Keratinocyte (primary cell): ENCODE data around the gene CCDC9. TPM values are rescaled to one million over a fixed set of nuclear protein-coding genes. Genes with fewer than 3 reads are reported as not detected.

Experiments
- DNase-seq: peaks from one replicate; pipeline ENCODE4 v3.0.0-alpha.2; 2011; ENCODE audit warnings: low read depth, missing footprints, low spot score
- FAIRE-seq: peaks from 2 replicates; lab custom pipeline; 2011; peaks lifted over from hg19 to GRCh38; lab: Jason Lieb, UNC
- H2AFZ ChIP-seq: 2 replicates; pipeline ENCODE4 v1.6.0; 2012; ENCODE audit warnings: low read length, control low read depth, inconsistent platforms; ENCODE audit not compliant: control insufficient read depth
- H3K27ac ChIP-seq: 2 replicates; pipeline ENCODE4 v1.5.1; 2011; ENCODE audit warnings: low read length; ENCODE audit not compliant: control insufficient read depth, insufficient read depth
- H3K27me3 ChIP-seq: 3 replicates; pipeline ENCODE4 v1.6.0; 2011; ENCODE audit warnings: low read length; ENCODE audit not compliant: control insufficient read depth, insufficient read depth; ENCODE audit errors: extremely low read depth
- H3K36me3 ChIP-seq, 2 experiments: 2 replicates in 1 of 2; 3 replicates in 1 of 2; pipeline ENCODE4 v1.5.1; 2011; ENCODE audit warnings: low read length in 2 of 2, mild to moderate bottlenecking in 1 of 2; ENCODE audit not compliant: control insufficient read depth in 2 of 2, insufficient read depth in 2 of 2; ENCODE audit errors: extremely low read depth in 1 of 2
- H3K4me1 ChIP-seq: 3 replicates; pipeline ENCODE4 v1.5.1; 2011; ENCODE audit warnings: low read length; ENCODE audit not compliant: control insufficient read depth, insufficient read depth; ENCODE audit errors: extremely low read depth
- H3K4me2 ChIP-seq: 3 replicates; pipeline ENCODE4 v1.6.0; 2011; ENCODE audit warnings: low read depth, low read length; ENCODE audit not compliant: control insufficient read depth, insufficient read depth; ENCODE audit errors: extremely low read depth
- H3K4me3 ChIP-seq, 3 experiments: fragments of 200-600 bp in 1 of 3; sonication (generic) in 1 of 3; 2 replicates in 2 of 3; 3 replicates in 1 of 3; pipeline ENCODE4 v1.5.1; 2011 to 2016; ENCODE audit warnings: low read length in 3 of 3, mild to moderate bottlenecking in 3 of 3, control low read depth in 2 of 3, inconsistent platforms in 1 of 3, low read depth in 1 of 3, mixed read lengths in 1 of 3, mixed run types in 1 of 3, moderate library complexity in 1 of 3; ENCODE audit not compliant: control insufficient read depth in 2 of 3, insufficient read depth in 2 of 3; ENCODE audit errors: extremely low read depth in 1 of 3
- H3K79me2 ChIP-seq: 2 replicates; pipeline ENCODE4 v1.6.0; 2012; ENCODE audit warnings: low read length; ENCODE audit not compliant: control insufficient read depth, insufficient read depth
- H3K9ac ChIP-seq: 3 replicates; pipeline ENCODE4 v1.6.0; 2011; ENCODE audit warnings: low read length; ENCODE audit not compliant: control insufficient read depth, insufficient read depth; ENCODE audit errors: extremely low read depth
- H3K9me1 ChIP-seq: 3 replicates; pipeline ENCODE4 v1.6.0; 2011; ENCODE audit warnings: low read length; ENCODE audit not compliant: control insufficient read depth, insufficient read depth; ENCODE audit errors: extremely low read depth
- H3K9me3 ChIP-seq: 2 replicates; pipeline ENCODE4 v1.5.1; 2012; ENCODE audit warnings: low read depth, low read length; ENCODE audit not compliant: control insufficient read depth
- H4K20me1 ChIP-seq: 3 replicates; pipeline ENCODE4 v1.6.0; 2011; ENCODE audit warnings: low read length; ENCODE audit not compliant: control insufficient read depth, insufficient read depth; ENCODE audit errors: extremely low read depth
- EZH2 ChIP-seq: IDR thresholded peaks from one replicate; pipeline ENCODE4 v1.6.1; 2012; ENCODE audit warnings: inconsistent platforms, mild to moderate bottlenecking, low read length, moderate library complexity
- dilution Hi-C: fragments of 300-500 bp; cut with MboI; formaldehyde crosslinking; loops from one replicate; pipeline ENCODE4 v1.7.0; 2020; ENCODE audit warnings: low sequenced_read_pairs; ENCODE audit not compliant: extremely low pct_ligation_motif_present
- polyA plus RNA-seq, 5 experiments: library from polyadenylated mRNA; depleted of rRNA in 3 of 5; stranded (reverse) in 3 of 5; stranded (forward) in 1 of 5; unstranded in 1 of 5; fragments of >200 nt; gene quantifications; 1 replicate in 1 of 5; 2 replicates in 3 of 5; 3 replicates in 1 of 5; pipeline versions ENCODE4 v1.2.1 to v1.2.3, GENCODE V29; 2011 to 2012; ENCODE audit warnings: missing spikeins in 2 of 5, low read depth in 1 of 5, low replicate concordance in 1 of 5
- TF ChIP-seq, protein P1 (sequence below), 3 experiments: IDR thresholded peaks in 1 of 3; conservative IDR thresholded peaks in 1 of 3; optimal IDR thresholded peaks in 1 of 3; 2 replicates in 2 of 3; 3 replicates in 1 of 3; pipeline versions ENCODE3 to v1.5.1; 2011; ENCODE audit warnings: low read length in 3 of 3, mild to moderate bottlenecking in 3 of 3, moderate library complexity in 2 of 3, control low read depth in 1 of 3, inconsistent platforms in 1 of 3; ENCODE audit not compliant: insufficient read depth in 2 of 3; ENCODE audit errors: extremely low read depth in 1 of 3

Gene CCDC9
- polyA plus RNA-seq, 1 donor (not counting 4 experiments of a cell fraction or from before 2014, with no cell fraction given) = 2.8 TPM

DNA sequence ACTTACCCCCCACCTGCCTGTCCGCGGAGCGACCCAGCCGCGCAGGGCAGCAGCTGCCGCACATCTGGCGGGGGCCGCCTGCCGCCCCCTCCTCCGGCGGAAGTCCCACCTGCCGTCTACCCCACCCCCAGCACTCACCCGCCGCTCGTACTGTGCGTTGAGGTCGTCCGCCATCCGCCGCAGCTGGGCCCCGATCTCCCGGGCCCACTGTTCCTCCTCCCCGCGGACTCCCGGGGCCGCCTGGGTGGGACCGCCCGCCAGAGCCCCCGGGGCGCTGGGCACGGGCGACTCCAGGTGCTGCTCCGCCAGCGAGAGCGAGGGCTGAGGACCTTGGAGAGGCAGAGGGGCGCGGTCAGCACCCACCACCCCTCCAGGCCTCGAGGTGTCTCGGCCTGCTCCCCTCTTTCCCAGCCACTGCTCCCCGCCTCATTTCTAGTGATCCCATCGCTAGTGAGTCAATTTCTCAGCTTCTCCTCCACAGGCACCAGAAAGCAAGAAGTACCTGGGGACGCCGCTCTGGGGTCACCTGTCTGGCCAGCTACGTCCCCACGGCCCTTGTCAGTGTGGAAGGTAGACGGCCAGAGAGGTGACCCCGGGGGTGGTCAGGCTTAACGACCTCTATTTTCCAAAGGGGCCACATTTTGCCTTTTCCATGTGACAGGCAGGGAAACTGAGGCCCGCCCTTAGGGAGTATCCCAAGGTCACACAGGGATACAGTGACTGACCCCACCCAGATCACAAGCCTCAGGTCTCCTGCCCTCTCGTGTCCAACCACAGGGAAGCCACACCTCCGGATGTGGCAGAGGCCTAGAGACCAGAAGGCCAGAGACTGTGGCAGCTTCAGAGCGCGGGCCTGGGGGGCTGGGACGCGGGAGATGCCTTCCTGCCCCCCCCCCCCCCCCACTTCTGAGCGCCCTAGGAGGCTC, 29.6 kb upstream of the CCDC9 start:
- dilution Hi-C loops = no loop called here
- peaks cover 40% of the 10 kb centered on the region for H3K4me1 ChIP-seq
- peak overlapping the region; percentile 85 for H3K4me2 ChIP-seq
- no peaks in the 10 kb centered on the region for H4K20me1 ChIP-seq
- H3K27me3 ChIP-seq = peaks cover 5% of the 10 kb centered on the region
- peaks cover 0 to 1% of the 10 kb centered on the region in 2 experiments for H3K36me3 ChIP-seq
- DNase-seq = no peak
- peaks cover 3% of the 10 kb centered on the region for H3K79me2 ChIP-seq
- no peaks in the 10 kb centered on the region for H3K9me3 ChIP-seq
- H3K27ac ChIP-seq = peak overlapping the region; percentile 63
- peak overlapping the region; percentile 71 for H3K9ac ChIP-seq
- FAIRE-seq = no peak
- peak overlapping the region; percentile 30 to 49 (median 48) for H3K4me3 ChIP-seq
- no peaks in the 10 kb centered on the region for H3K9me1 ChIP-seq
- TF ChIP-seq EZH2 = no peak
- TF ChIP-seq, protein P1, sequence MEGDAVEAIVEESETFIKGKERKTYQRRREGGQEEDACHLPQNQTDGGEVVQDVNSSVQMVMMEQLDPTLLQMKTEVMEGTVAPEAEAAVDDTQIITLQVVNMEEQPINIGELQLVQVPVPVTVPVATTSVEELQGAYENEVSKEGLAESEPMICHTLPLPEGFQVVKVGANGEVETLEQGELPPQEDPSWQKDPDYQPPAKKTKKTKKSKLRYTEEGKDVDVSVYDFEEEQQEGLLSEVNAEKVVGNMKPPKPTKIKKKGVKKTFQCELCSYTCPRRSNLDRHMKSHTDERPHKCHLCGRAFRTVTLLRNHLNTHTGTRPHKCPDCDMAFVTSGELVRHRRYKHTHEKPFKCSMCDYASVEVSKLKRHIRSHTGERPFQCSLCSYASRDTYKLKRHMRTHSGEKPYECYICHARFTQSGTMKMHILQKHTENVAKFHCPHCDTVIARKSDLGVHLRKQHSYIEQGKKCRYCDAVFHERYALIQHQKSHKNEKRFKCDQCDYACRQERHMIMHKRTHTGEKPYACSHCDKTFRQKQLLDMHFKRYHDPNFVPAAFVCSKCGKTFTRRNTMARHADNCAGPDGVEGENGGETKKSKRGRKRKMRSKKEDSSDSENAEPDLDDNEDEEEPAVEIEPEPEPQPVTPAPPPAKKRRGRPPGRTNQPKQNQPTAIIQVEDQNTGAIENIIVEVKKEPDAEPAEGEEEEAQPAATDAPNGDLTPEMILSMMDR (optimal IDR thresholded peaks at IDR 0.05 in 1 of 3, IDR thresholded peaks at IDR 0.05 in 1 of 3, conservative IDR thresholded peaks at IDR 0.05 in 1 of 3; ENCODE audit: extremely low read depth in 1 of 3, insufficient read depth in 2 of 3, low read length in 3 of 3) = no peak
- H2AFZ ChIP-seq = no peak overlapping the region

DNA sequence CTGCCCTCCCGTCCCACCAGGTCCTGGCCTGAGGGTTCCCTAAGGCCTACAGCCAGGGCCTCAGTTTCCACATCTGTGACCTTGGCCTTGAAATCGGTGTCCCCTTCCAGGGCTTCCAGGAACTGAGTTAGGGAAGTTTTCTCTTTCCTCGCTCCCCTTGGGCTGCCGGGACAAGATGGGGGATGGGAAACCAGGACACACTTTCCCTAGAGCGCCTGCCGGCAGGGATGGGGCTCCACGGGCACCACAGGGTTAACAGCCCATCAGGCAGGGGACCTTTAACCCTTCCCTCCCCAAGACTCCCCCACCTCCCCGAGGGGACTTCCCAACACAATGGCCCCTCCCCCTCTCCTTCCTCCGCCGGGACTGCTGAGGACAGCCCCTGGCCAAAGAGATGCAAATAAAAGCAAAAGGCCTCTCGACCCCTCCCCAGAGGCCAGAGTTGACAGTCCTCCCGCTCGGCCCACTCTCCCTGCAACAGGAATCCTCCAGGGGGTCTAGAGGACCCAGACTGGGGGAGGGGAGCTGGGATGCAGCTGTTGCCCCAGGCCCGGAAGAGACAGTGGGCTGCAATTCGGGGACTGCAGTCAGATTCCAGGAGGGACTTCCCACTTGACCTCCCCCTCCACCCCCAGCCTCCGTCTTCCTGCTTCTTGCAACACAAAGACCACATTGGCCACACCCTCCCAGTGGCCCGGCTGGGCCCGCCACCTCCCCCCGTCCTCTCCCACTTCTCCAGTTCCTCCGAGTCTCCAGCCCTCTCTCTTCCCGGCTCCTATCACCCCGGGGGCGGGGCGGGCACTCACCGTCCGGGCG, 28.8 kb upstream of the CCDC9 start:
- peak overlapping the region; percentile 71 for H3K9ac ChIP-seq
- H3K4me3 ChIP-seq = peak overlapping the region; percentile 31 to 71 (median 49)
- dilution Hi-C loops = no loop called here
- peaks cover 48% of the 10 kb centered on the region for H3K4me1 ChIP-seq
- TF ChIP-seq EZH2 = no peak
- TF ChIP-seq, protein P1 (optimal IDR thresholded peaks at IDR 0.05 in 1 of 3, IDR thresholded peaks at IDR 0.05 in 1 of 3, conservative IDR thresholded peaks at IDR 0.05 in 1 of 3; ENCODE audit: extremely low read depth in 1 of 3, insufficient read depth in 2 of 3, low read length in 3 of 3) = no peak
- H3K79me2 ChIP-seq = peaks cover 3% of the 10 kb centered on the region
- no peaks in the 10 kb centered on the region for H3K9me3 ChIP-seq
- H3K27me3 ChIP-seq = peaks cover 5% of the 10 kb centered on the region
- FAIRE-seq (no peak), DNase-seq (no peak)
- no peaks in the 10 kb centered on the region for H3K9me1 ChIP-seq
- H3K4me2 ChIP-seq = peak overlapping the region; percentile 85
- H2AFZ ChIP-seq = peak overlapping the region; percentile 40
- H3K36me3 ChIP-seq = no peaks in the 10 kb centered on the region
- peak overlapping the region; percentile 63 for H3K27ac ChIP-seq
- no peaks in the 10 kb centered on the region for H4K20me1 ChIP-seq
